IMR-90 (cell line): ENCODE data around the gene HDAC10. TPM values are rescaled to one million over a fixed set of nuclear protein-coding genes. Genes with fewer than 3 reads are reported as not detected.
A peak's percentile ranks its signal among the peaks of the same experiment; 100 is the strongest.

Source experiments
- ATAC-seq: fragments of 200-7000 bp; cut with Tn5 transposase; 2 replicates; pipeline ENCODE4 v1.9.1; 2020; ENCODE audit warnings: low read depth, mild to moderate bottlenecking, moderate library complexity
- BruUV-seq: library from RNA; stranded (reverse); fragments of 400-500 nt; replicated peaks from 2 replicates; lab custom pipeline; 2021; lab: Mats Ljungman, UMichigan
- CTCF ChIA-PET: fragments of 300-600 bp; formaldehyde crosslinking; extraction: SDS; loops from one replicate; lab custom pipeline; 2021; ENCODE audit warnings: antibody characterized with exemption; lab: Yijun Ruan, JAX
- POLR2A ChIA-PET: fragments of 300-600 bp; sonication (Branson Sonifier 250); formaldehyde crosslinking; loops from one replicate; lab custom pipeline; 2022; ENCODE audit warnings: antibody characterized with exemption; ENCODE audit not compliant: unreplicated experiment; lab: Charles Lee
- DNase-seq: peaks from one replicate; pipeline ENCODE4 v3.0.0; 2013
- H2AFZ ChIP-seq: replicated peaks from 2 replicates; pipeline ENCODE3; 2013; ENCODE audit warnings: low read length, mild to moderate bottlenecking; ENCODE audit not compliant: poor library complexity
- H2AK5ac ChIP-seq: 2 replicates; pipeline ENCODE4 v1.6.1; 2013; ENCODE audit warnings: low read depth, low read length, inconsistent platforms
- H2AK9ac ChIP-seq: replicated peaks from 2 replicates; pipeline ENCODE3; 2013; ENCODE audit warnings: mild to moderate bottlenecking, low read depth, low read length, moderate library complexity; ENCODE audit not compliant: poor library complexity
- H2BK120ac ChIP-seq: 2 replicates; pipeline ENCODE4 v1.6.1; 2013; ENCODE audit warnings: low read depth, low read length, inconsistent platforms
- H2BK15ac ChIP-seq: 3 replicates; pipeline ENCODE4 v1.6.1; 2013; ENCODE audit warnings: low read depth, low read length, inconsistent platforms
- H2BK20ac ChIP-seq: 2 replicates; pipeline ENCODE4 v1.6.1; 2013; ENCODE audit warnings: low read depth, mild to moderate bottlenecking, inconsistent platforms, low read length, moderate library complexity
- H2BK5ac ChIP-seq: 2 replicates; pipeline ENCODE4 v1.6.1; 2013; ENCODE audit warnings: mild to moderate bottlenecking, low read depth, low read length, inconsistent platforms; ENCODE audit not compliant: poor library complexity, severe bottlenecking
- H3K14ac ChIP-seq: replicated peaks from 2 replicates; pipeline ENCODE4 v1.6.1; 2013; ENCODE audit warnings: low read depth, low read length, inconsistent platforms
- H3K18ac ChIP-seq: 2 replicates; pipeline ENCODE4 v1.6.1; 2013; ENCODE audit warnings: low read depth, low read length, control low read depth
- H3K23ac ChIP-seq: 2 replicates; pipeline ENCODE4 v1.6.1; 2013; ENCODE audit warnings: low read depth, low read length, inconsistent platforms
- H3K27ac ChIP-seq: 2 replicates; pipeline ENCODE4 v1.5.1; 2013; ENCODE audit warnings: mild to moderate bottlenecking, control low read depth, low read length; ENCODE audit not compliant: insufficient read depth
- H3K27me3 ChIP-seq: 2 replicates; pipeline ENCODE4 v1.6.1; 2013; ENCODE audit warnings: low read length; ENCODE audit not compliant: control insufficient read depth, insufficient read depth
- H3K36me3 ChIP-seq: 2 replicates; pipeline ENCODE4 v1.6.1; 2013; ENCODE audit warnings: low read length, mixed read lengths; ENCODE audit not compliant: control insufficient read depth, insufficient read depth
- H3K4ac ChIP-seq: 2 replicates; pipeline ENCODE4 v1.6.1; 2013; ENCODE audit warnings: low read depth, low read length, inconsistent platforms
- H3K4me1 ChIP-seq: 2 replicates; pipeline ENCODE4 v1.6.1; 2013; ENCODE audit warnings: low read length, mixed read lengths; ENCODE audit not compliant: control insufficient read depth, insufficient read depth
- H3K4me2 ChIP-seq: 2 replicates; pipeline ENCODE4 v1.6.1; 2013; ENCODE audit warnings: low read depth, mild to moderate bottlenecking, control low read depth, low read length, moderate library complexity
- H3K4me3 ChIP-seq: 2 replicates; pipeline ENCODE4 v1.5.1; 2013; ENCODE audit warnings: low read depth, mild to moderate bottlenecking, control low read depth, low read length, moderate library complexity; ENCODE audit not compliant: insufficient read depth
- H3K56ac ChIP-seq: 2 replicates; pipeline ENCODE4 v1.6.1; 2013; ENCODE audit warnings: low read length, inconsistent platforms; ENCODE audit not compliant: insufficient read depth; ENCODE audit errors: extremely low read depth
- H3K79me1 ChIP-seq, 2 experiments: 2 replicates each; pipeline ENCODE4 v1.6.1; 2013; ENCODE audit warnings: low read length in 2 of 2, inconsistent platforms in 1 of 2, low read depth in 1 of 2
- H3K9ac ChIP-seq: 2 replicates; pipeline ENCODE4 v1.6.1; 2013; ENCODE audit warnings: low read depth, low read length, control low read depth
- H3K9me1 ChIP-seq: 2 replicates; pipeline ENCODE4 v1.6.1; 2013; ENCODE audit warnings: low read length, inconsistent platforms; ENCODE audit not compliant: insufficient read depth
- H3K9me3 ChIP-seq: 2 replicates; pipeline ENCODE4 v1.6.1; 2013; ENCODE audit warnings: low read length; ENCODE audit not compliant: control insufficient read depth, insufficient read depth
- H4K20me1 ChIP-seq: 2 replicates; pipeline ENCODE4 v1.6.1; 2013; ENCODE audit warnings: low read length, inconsistent platforms; ENCODE audit not compliant: insufficient read depth
- H4K5ac ChIP-seq: 2 replicates; pipeline ENCODE4 v1.6.1; 2013; ENCODE audit warnings: mild to moderate bottlenecking, low read depth, low read length, control low read depth
- H4K8ac ChIP-seq, 2 experiments: 2 replicates each; pipeline ENCODE4 v1.6.1; 2013; ENCODE audit warnings: low read depth in 2 of 2, low read length in 2 of 2, control low read depth in 1 of 2, inconsistent platforms in 1 of 2
- H4K91ac ChIP-seq: 2 replicates; pipeline ENCODE4 v1.6.1; 2013; ENCODE audit warnings: low read depth, low read length, inconsistent platforms; ENCODE audit not compliant: insufficient read depth
- BHLHE40 ChIP-seq: fragments of 150-350 bp; IDR thresholded peaks from 2 replicates; pipeline ENCODE4 v1.6.1; 2016; ENCODE audit warnings: mild to moderate bottlenecking, low read depth, low read length
- CEBPB ChIP-seq: IDR thresholded peaks from 2 replicates; pipeline ENCODE4 v1.6.1; 2012; ENCODE audit warnings: low read depth, low read length, improper control_type of control experiment
- CHD1 ChIP-seq: IDR thresholded peaks from 2 replicates; pipeline ENCODE4 v1.6.1; 2012; ENCODE audit warnings: low read depth, low read length, improper control_type of control experiment
- MXI1 ChIP-seq: IDR thresholded peaks from 2 replicates; pipeline ENCODE4 v1.6.1; 2012; ENCODE audit warnings: low read depth, mild to moderate bottlenecking, low read length, moderate library complexity, borderline replicate concordance
- NFE2L2 ChIP-seq: fragments of 150-350 bp; IDR thresholded peaks from 2 replicates; pipeline ENCODE4 v1.6.1; 2016; ENCODE audit warnings: low read depth, mild to moderate bottlenecking, low read length
- POLR2A ChIP-seq: IDR thresholded peaks from 2 replicates; pipeline ENCODE4 v1.6.1; 2012; ENCODE audit warnings: mild to moderate bottlenecking, low read depth, low read length
- RFX5 ChIP-seq: IDR thresholded peaks from 2 replicates; pipeline ENCODE4 v1.8.0; 2012; ENCODE audit warnings: low read depth, mild to moderate bottlenecking, low read length, moderate library complexity
- SMC3 ChIP-seq: fragments of 150-350 bp; IDR thresholded peaks from 2 replicates; pipeline ENCODE4 v1.6.1; 2016; ENCODE audit warnings: low read depth, mild to moderate bottlenecking, antibody characterized with exemption, low read length, moderate library complexity
- WGBS, 2 experiments: methylation state at CpG; one replicate each; pipeline versions ENCODE4 v1.1.5 to v1.1.7; 2013; ENCODE audit warnings: missing lambda C conversion rate in 2 of 2; ENCODE audit not compliant: insufficient read length in 1 of 2; ENCODE audit errors: extremely low coverage in 2 of 2; 5-methylcytosine and 5-hydroxymethylcytosine counted together
- dilution Hi-C: fragments of 300-500 bp; cut with HindIII; formaldehyde crosslinking; loops from one replicate; pipeline ENCODE4 v1.14.3; 2018; ENCODE audit warnings: low sequenced_read_pairs; ENCODE audit not compliant: unreplicated experiment
- in situ Hi-C: fragments of 300-500 bp; cut with MboI; formaldehyde crosslinking; loops from 3 replicates; pipeline ENCODE4 v1.14.3; 2019; ENCODE audit warnings: low sequenced_read_pairs, inconsistent platforms, mixed read lengths
- intact Hi-C: fragments of 100-400 bp; cut with micrococcal nuclease; formaldehyde crosslinking; loops from 2 replicates; pipeline ENCODE4 v1.10.0; 2022
- polyA plus RNA-seq, 3 experiments: library from polyadenylated mRNA; depleted of rRNA; stranded (reverse); fragments of >200 nt; gene quantifications; 2 replicates each; pipeline ENCODE4 v1.2.3, GENCODE V29; 2012; ENCODE audit warnings: low replicate concordance in 1 of 3
- total RNA-seq: library from RNA; depleted of rRNA; stranded (reverse); fragments of >200 nt; gene quantifications from 2 replicates; pipeline ENCODE4 v1.2.3, GENCODE V29; 2012
- TF ChIP-seq, protein P1 (sequence below): conservative IDR thresholded peaks from 2 replicates; pipeline ENCODE4 v1.5.1; 2012; ENCODE audit warnings: mild to moderate bottlenecking, low read depth, low read length, improper control_type of control experiment

Gene HDAC10
- total and polyA plus RNA-seq, 2 of the 4 experiments (the other 2 are of a cell fraction), result 3.9 to 35.7 TPM

DNA sequence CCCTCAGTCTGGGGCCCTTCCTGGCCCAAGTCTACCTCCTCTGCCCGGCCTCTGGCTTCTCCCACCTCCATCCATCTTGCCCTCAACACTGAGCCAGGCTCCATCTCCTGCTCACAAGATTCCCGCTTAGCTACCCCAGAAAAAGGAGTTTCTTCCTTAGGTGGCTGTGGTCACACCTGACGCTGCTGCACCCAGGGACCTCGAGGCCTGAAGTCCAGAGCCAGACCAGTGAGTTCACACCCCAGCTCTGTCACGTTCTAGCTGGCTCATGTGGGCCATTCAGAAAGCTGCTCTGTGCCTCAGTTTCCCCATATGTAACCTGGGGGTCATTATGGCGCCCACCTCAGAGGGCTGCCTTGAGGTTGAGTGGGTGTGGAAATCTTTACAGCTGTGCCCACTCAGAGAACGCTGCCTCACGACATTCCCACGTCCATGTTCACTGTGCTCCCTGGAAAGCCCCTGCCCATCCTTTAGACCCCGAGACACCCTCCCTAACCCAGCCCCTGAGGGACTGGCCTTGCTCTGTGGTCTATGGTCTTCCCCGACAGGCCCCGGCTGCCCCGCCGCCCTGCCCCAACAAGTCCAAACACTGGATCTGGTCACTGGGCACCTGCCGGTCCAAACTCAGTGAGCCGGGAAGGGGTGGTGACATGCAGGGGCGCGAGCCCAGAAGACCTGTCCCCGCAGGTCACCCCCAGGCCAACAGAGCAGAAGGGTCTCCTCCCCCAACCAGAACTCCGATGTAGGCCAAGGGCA, 46.6 kb upstream of the HDAC10 start:
- no peak overlapping the region for H3K4me3 ChIP-seq
- peaks cover 8 to 51% of the 10 kb centered on the region in 2 experiments; a peak in 3 of 4 replicates for H3K79me1 ChIP-seq
- no peak overlapping the region for H3K9ac ChIP-seq
- H2AFZ ChIP-seq, result no peak overlapping the region
- H3K9me1 ChIP-seq, result peaks cover 7% of the 10 kb centered on the region
- no peak overlapping the region for H3K27ac ChIP-seq
- in situ Hi-C loops (no loop called here), intact Hi-C loops (no loop called here), dilution Hi-C loops (no loop called here)
- CTCF ChIA-PET, result no interaction called here
- no peak overlapping the region for H2BK15ac ChIP-seq
- no peak overlapping the region for H3K56ac ChIP-seq
- no peaks in the 10 kb centered on the region for H3K9me3 ChIP-seq
- ATAC-seq (no peak), DNase-seq (no peak)
- no peak overlapping the region for H3K14ac ChIP-seq
- POLR2A ChIA-PET, result no interaction called here
- 94% methylated on average over 6 of the region's 20 CpGs; no CpG with 5 or more reads in 1 of the 2 experiments for WGBS, 2 experiments
- H3K4me2 ChIP-seq, result no peak overlapping the region
- H4K5ac ChIP-seq, result no peak overlapping the region
- no TSS peak for BruUV-seq
- no peak overlapping the region for H4K91ac ChIP-seq
- no peak overlapping the region for H3K18ac ChIP-seq
- no peak overlapping the region for H3K23ac ChIP-seq
- peaks cover 10% of the 10 kb centered on the region for H3K36me3 ChIP-seq
- H2AK5ac ChIP-seq, result peak overlapping the region; percentile 4; the same call in 1 of the 2 replicates
- no peak overlapping the region for H2BK5ac ChIP-seq
- H2BK20ac ChIP-seq, result no peak overlapping the region
- H3K4me1 ChIP-seq, result peaks cover 63% of the 10 kb centered on the region
- H4K8ac ChIP-seq, result no peak overlapping the region
- H3K27me3 ChIP-seq, result no peaks in the 10 kb centered on the region
- peak overlapping the region; percentile 42 for H2AK9ac ChIP-seq
- peaks cover 86% of the 10 kb centered on the region for H4K20me1 ChIP-seq
- H3K4ac ChIP-seq, result no peak overlapping the region; the same call in 1 of the 2 replicates
- TF ChIP-seq SMC3 (no peak), POLR2A (no peak), NFE2L2 (no peak), CHD1 (no peak), BHLHE40 (no peak), CEBPB (no peak), MXI1 (no peak), RFX5 (no peak)
- TF ChIP-seq, protein P1, sequence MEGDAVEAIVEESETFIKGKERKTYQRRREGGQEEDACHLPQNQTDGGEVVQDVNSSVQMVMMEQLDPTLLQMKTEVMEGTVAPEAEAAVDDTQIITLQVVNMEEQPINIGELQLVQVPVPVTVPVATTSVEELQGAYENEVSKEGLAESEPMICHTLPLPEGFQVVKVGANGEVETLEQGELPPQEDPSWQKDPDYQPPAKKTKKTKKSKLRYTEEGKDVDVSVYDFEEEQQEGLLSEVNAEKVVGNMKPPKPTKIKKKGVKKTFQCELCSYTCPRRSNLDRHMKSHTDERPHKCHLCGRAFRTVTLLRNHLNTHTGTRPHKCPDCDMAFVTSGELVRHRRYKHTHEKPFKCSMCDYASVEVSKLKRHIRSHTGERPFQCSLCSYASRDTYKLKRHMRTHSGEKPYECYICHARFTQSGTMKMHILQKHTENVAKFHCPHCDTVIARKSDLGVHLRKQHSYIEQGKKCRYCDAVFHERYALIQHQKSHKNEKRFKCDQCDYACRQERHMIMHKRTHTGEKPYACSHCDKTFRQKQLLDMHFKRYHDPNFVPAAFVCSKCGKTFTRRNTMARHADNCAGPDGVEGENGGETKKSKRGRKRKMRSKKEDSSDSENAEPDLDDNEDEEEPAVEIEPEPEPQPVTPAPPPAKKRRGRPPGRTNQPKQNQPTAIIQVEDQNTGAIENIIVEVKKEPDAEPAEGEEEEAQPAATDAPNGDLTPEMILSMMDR, result no peak
- no peak overlapping the region for H2BK120ac ChIP-seq
